ENCODE measurements around the gene PRDM16. TPM values are rescaled to one million over a fixed set of nuclear protein-coding genes. Genes with fewer than 3 reads are reported as not detected.

PRDM16 gene
- total RNA-seq, 1 donor from 2014 or later, result 0.43 TPM

GRCh38 chr1:3070309-3070643 lies 1.3 kb downstream of the PRDM16 start:
- Histone ChIP-seq H3K4me3 (ENCODE audit: insufficient read depth, low read depth, low read length) (peak overlapping the region; percentile 68), H3K4me2 (ENCODE audit: low read length) (peak overlapping the region; percentile 86), H2AFZ (ENCODE audit: low read depth, low read length) (no peak overlapping the region), H3K9me3 (ENCODE audit: insufficient read depth, low read depth, low read length) (no peaks in the 10 kb centered on the region), H3K27ac (ENCODE audit: low read depth, low read length) (no peak overlapping the region), H3K9ac (ENCODE audit: low read length) (peak overlapping the region; percentile 80), H3K27me3 (ENCODE audit: insufficient read depth, low read length) (peaks cover 9% of the 10 kb centered on the region), H4K20me1 (ENCODE audit: insufficient read depth, low read length) (peaks cover 33% of the 10 kb centered on the region), H3K4me1 (ENCODE audit: insufficient read depth, low read length) (peaks cover 35% of the 10 kb centered on the region), H3K36me3 (ENCODE audit: insufficient read depth, low read length) (no peaks in the 10 kb centered on the region), H3K79me2 (ENCODE audit: insufficient read depth, low read length) (peaks cover 59% of the 10 kb centered on the region)
- TF ChIP-seq CTCF (IDR thresholded peaks at IDR 0.05; ENCODE audit: insufficient read depth, low read depth, low read length) (no peak), EZH2 (IDR thresholded peaks at IDR 0.05; ENCODE audit: insufficient read depth, low read length) (no peak)
- H3K27ac Mint-ChIP-seq (ENCODE audit: unreplicated experiment), result no peak overlapping the region
- H3K4me1 Mint-ChIP-seq (ENCODE audit: low read depth, unreplicated experiment), result no peaks in the 10 kb centered on the region
- H3K27me3 Mint-ChIP-seq (ENCODE audit: low read depth, unreplicated experiment), result peaks cover 45% of the 10 kb centered on the region
- DNase-seq (ENCODE audit: low read depth) (no peak), FAIRE-seq (no peak)
- H3K9me3 Mint-ChIP-seq (ENCODE audit: unreplicated experiment), result no peaks in the 10 kb centered on the region
- no peaks in the 10 kb centered on the region for H3K36me3 Mint-ChIP-seq (ENCODE audit: low read depth, unreplicated experiment)
- H3K4me3 Mint-ChIP-seq (ENCODE audit: unreplicated experiment), result no peak overlapping the region

GRCh38 chr1:3070644-3071564 lies 1.9 kb downstream of the PRDM16 start:
- no peaks in the 10 kb centered on the region for H3K9me3 ChIP-seq (ENCODE audit: insufficient read depth, low read depth, low read length)
- no peaks in the 10 kb centered on the region for H3K36me3 Mint-ChIP-seq (ENCODE audit: low read depth, unreplicated experiment)
- peak overlapping the region; percentile 86 for H3K4me2 ChIP-seq (ENCODE audit: low read length)
- H3K27me3 Mint-ChIP-seq (ENCODE audit: low read depth, unreplicated experiment), result peaks cover 44% of the 10 kb centered on the region
- H3K79me2 ChIP-seq (ENCODE audit: insufficient read depth, low read length), result peaks cover 65% of the 10 kb centered on the region
- H4K20me1 ChIP-seq (ENCODE audit: insufficient read depth, low read length), result peaks cover 30% of the 10 kb centered on the region
- H3K4me1 Mint-ChIP-seq (ENCODE audit: low read depth, unreplicated experiment), result no peaks in the 10 kb centered on the region
- peak overlapping the region; percentile 38 for H3K27ac ChIP-seq (ENCODE audit: low read depth, low read length)
- H3K4me1 ChIP-seq (ENCODE audit: insufficient read depth, low read length), result peaks cover 35% of the 10 kb centered on the region
- TF ChIP-seq CTCF (IDR thresholded peaks at IDR 0.05; ENCODE audit: insufficient read depth, low read depth, low read length), result no peak
- H3K9me3 Mint-ChIP-seq (ENCODE audit: unreplicated experiment), result no peaks in the 10 kb centered on the region
- peak overlapping the region; percentile 69 for H3K9ac ChIP-seq (ENCODE audit: low read length)
- peak overlapping the region; percentile 64 for H3K4me3 Mint-ChIP-seq (ENCODE audit: unreplicated experiment)
- H2AFZ ChIP-seq (ENCODE audit: low read depth, low read length), result peak overlapping the region; percentile 24
- no peaks in the 10 kb centered on the region for H3K36me3 ChIP-seq (ENCODE audit: insufficient read depth, low read length)
- peak overlapping the region; percentile 49 for H3K4me3 ChIP-seq (ENCODE audit: insufficient read depth, low read depth, low read length)
- no peak for FAIRE-seq
- H3K27ac Mint-ChIP-seq (ENCODE audit: unreplicated experiment), result no peak overlapping the region
- no peak for DNase-seq (ENCODE audit: low read depth)
- H3K27me3 ChIP-seq (ENCODE audit: insufficient read depth, low read length), result peaks cover 9% of the 10 kb centered on the region

Measured in astrocyte (in vitro differentiated cells and primary cell).